A673 (cell line): ENCODE results near the gene C16orf96. TPM values are rescaled to one million over a fixed set of nuclear protein-coding genes. Genes with fewer than 3 reads are reported as not detected.
A peak's percentile ranks its signal among the peaks of the same experiment; 100 is the strongest.

Experiments used
- BruUV-seq: library from RNA; stranded (reverse); fragments of 400-500 nt; replicated peaks from 2 replicates; lab custom pipeline; 2021; lab: Mats Ljungman, UMichigan
- CTCF ChIA-PET: fragments of 300-600 bp; sonication (Branson Sonifier 250); formaldehyde crosslinking; loops from one replicate; lab custom pipeline; 2022; ENCODE audit warnings: antibody characterized with exemption; lab: Charles Lee
- POLR2A ChIA-PET: fragments of 300-600 bp; sonication (Branson Sonifier 250); formaldehyde crosslinking; loops from one replicate; lab custom pipeline; 2022; ENCODE audit warnings: antibody characterized with exemption; ENCODE audit not compliant: low non-redundant PET; lab: Charles Lee
- DNase-seq: peaks from one replicate; pipeline ENCODE4 v3.0.0-alpha.2; 2015; ENCODE audit warnings: low spot score
- H3K27ac ChIP-seq: fragments of 200-600 bp; sonication (generic); 2 replicates; pipeline ENCODE4 v1.5.1; 2016; ENCODE audit warnings: mixed run types, low read depth, mild to moderate bottlenecking, mixed read lengths, antibody characterized with exemption, low read length; ENCODE audit not compliant: poor library complexity, severe bottlenecking
- H3K27me3 ChIP-seq: fragments of 200-600 bp; sonication (generic); replicated peaks from 2 replicates; pipeline ENCODE4 v1.6.1; 2017; ENCODE audit warnings: mixed run types, low read depth, mild to moderate bottlenecking, mixed read lengths, antibody characterized with exemption, low read length; ENCODE audit not compliant: insufficient read depth, poor library complexity
- H3K36me3 ChIP-seq: fragments of 200-600 bp; sonication (generic); 2 replicates; pipeline ENCODE4 v1.6.1; 2016; ENCODE audit warnings: mixed run types, mild to moderate bottlenecking, mixed read lengths, antibody characterized with exemption, low read length; ENCODE audit not compliant: insufficient read depth, poor library complexity, severe bottlenecking
- H3K4me1 ChIP-seq: fragments of 200-600 bp; sonication (generic); 2 replicates; pipeline ENCODE4 v1.6.1; 2017; ENCODE audit warnings: mixed run types, mild to moderate bottlenecking, mixed read lengths, antibody characterized with exemption, low read length; ENCODE audit not compliant: insufficient read depth, poor library complexity, severe bottlenecking
- H3K4me3 ChIP-seq: fragments of 200-600 bp; sonication (generic); 2 replicates; pipeline ENCODE4 v1.5.1; 2016; ENCODE audit warnings: low read depth, mixed run types, mild to moderate bottlenecking, mixed read lengths, low read length; ENCODE audit not compliant: poor library complexity, severe bottlenecking
- H3K9me3 ChIP-seq: fragments of 200-600 bp; sonication (generic); 2 replicates; pipeline ENCODE4 v1.6.1; 2016; ENCODE audit warnings: mixed run types, low read depth, mild to moderate bottlenecking, mixed read lengths, antibody characterized with exemption, low read length; ENCODE audit not compliant: poor library complexity, severe bottlenecking
- CTCF ChIP-seq: fragments of 300-800, 200-600 bp; sonication (generic); conservative IDR thresholded peaks from 2 replicates; pipeline ENCODE4 v1.5.1; 2017; ENCODE audit warnings: low read depth, mild to moderate bottlenecking, antibody characterized with exemption, low read length, moderate library complexity, mixed read lengths
- EZH2 ChIP-seq: fragments of 200-600 bp; sonication (generic); IDR thresholded peaks from 2 replicates; pipeline ENCODE4 v1.6.1; 2017; ENCODE audit warnings: borderline replicate concordance, low read depth, mild to moderate bottlenecking, mixed read lengths, antibody characterized with exemption, low read length; ENCODE audit not compliant: poor library complexity, severe bottlenecking
- intact Hi-C: fragments of 100-400 bp; cut with micrococcal nuclease; formaldehyde crosslinking; loops from one replicate; pipeline ENCODE4 v1.10.0; 2022; ENCODE audit not compliant: unreplicated experiment
- total RNA-seq: library from RNA; stranded (reverse); gene quantifications from 2 replicates; pipeline ENCODE4 v1.2.3, GENCODE V29; 2021

C16orf96 gene
- total RNA-seq, 1 experiment from 2014 or later, result not detected

- no peak overlapping the region for H3K4me3 ChIP-seq
- CTCF ChIA-PET, result interaction anchor here (0.7 kb wide), 1 partner anchor 32 kb away, joined by 3 read pairs; no protein-coding TSS in a partner anchor
- peaks cover 3% of the 10 kb centered on the region for H3K4me1 ChIP-seq
- intact Hi-C loops, result no loop called here
- TF ChIP-seq EZH2 (no peak), CTCF (no peak)
- no peak overlapping the region for H3K27ac ChIP-seq
- H3K9me3 ChIP-seq, result peaks cover 14% of the 10 kb centered on the region
- no peak for DNase-seq
- H3K36me3 ChIP-seq, result no peaks in the 10 kb centered on the region
- no peaks in the 10 kb centered on the region for H3K27me3 ChIP-seq
- BruUV-seq, result no TSS peak
- POLR2A ChIA-PET, result no interaction called here
These were observed 19.6 kb upstream of the C16orf96 start for GRCh38 chr16:4536391-4537106.

- ChIA-PET POLR2A (no interaction called here), CTCF (interaction anchor here (0.6 to 1.1 kb wide), 2 partner anchors 11 to 12 kb away, joined by 9 to 11 read pairs; no protein-coding TSS in a partner anchor)
- intact Hi-C loops, result no loop called here
- no TSS peak for BruUV-seq
- Histone ChIP-seq H3K36me3 (no peaks in the 10 kb centered on the region), H3K27me3 (no peaks in the 10 kb centered on the region), H3K27ac (peak overlapping the region; percentile 55), H3K4me1 (peaks cover 3% of the 10 kb centered on the region), H3K9me3 (peaks cover 14% of the 10 kb centered on the region), H3K4me3 (peak overlapping the region; percentile 60)
- TF ChIP-seq EZH2, result no peak
- no peak for TF ChIP-seq CTCF
- DNase-seq, result no peak
These were observed 18.5 kb upstream of the C16orf96 start for GRCh38 chr16:4537376-4538343.

- DNase-seq, result peak; percentile 97
- Histone ChIP-seq H3K4me3 (peak within 1 kb of the TSS; percentile 60), H3K4me1 (peaks cover 3% of the 10 kb centered on the region), H3K27ac (peak within 1 kb of the TSS; percentile 55), H3K9me3 (peaks cover 14% of the 10 kb centered on the region), H3K36me3 (no peaks in the 10 kb centered on the region), H3K27me3 (no peaks in the 10 kb centered on the region)
- ChIA-PET CTCF (interaction anchor here (0.6 to 1.1 kb wide), 2 partner anchors 10 to 11 kb away, joined by 9 to 11 read pairs; no protein-coding TSS in a partner anchor), POLR2A (no interaction called here)
- intact Hi-C loops, result no loop called here
- TF ChIP-seq EZH2 (no peak), CTCF (no peak)
- no TSS peak for BruUV-seq
These were observed 17.5 kb upstream of the C16orf96 start, which contains the start of gene CDIP1 for GRCh38 chr16:4538350-4539235. CDIP1 (minus strand) TSS chr16:4538773; CDS start chr16:4514130, 24,643 bp downstream.
